AG09309 (cell line): ENCODE measurements around the gene IL19.
A peak's percentile ranks its signal among the peaks of the same experiment; 100 is the strongest.
"Not testable (repeated sequence)": the region's sequence is repeated elsewhere in the genome, so short reads cannot be mapped to it uniquely, and the experiment has no call there.

Source experiments
- DNase-seq: peaks from one replicate; pipeline ENCODE4 v3.0.0-alpha.2; 2010; ENCODE audit warnings: low read depth
- H3K4me3 ChIP-seq: 2 replicates; pipeline ENCODE4 v1.5.1; 2011; ENCODE audit warnings: mild to moderate bottlenecking, low read depth, low read length, moderate library complexity; ENCODE audit not compliant: control insufficient read depth
- CTCF ChIP-seq: IDR thresholded peaks from 2 replicates; pipeline ENCODE4 v1.5.1; 2011; ENCODE audit warnings: mild to moderate bottlenecking, low read depth, low read length, inconsistent platforms; ENCODE audit not compliant: insufficient read depth, control insufficient read depth; ENCODE audit errors: missing control alignments

IL19 gene

DNA sequence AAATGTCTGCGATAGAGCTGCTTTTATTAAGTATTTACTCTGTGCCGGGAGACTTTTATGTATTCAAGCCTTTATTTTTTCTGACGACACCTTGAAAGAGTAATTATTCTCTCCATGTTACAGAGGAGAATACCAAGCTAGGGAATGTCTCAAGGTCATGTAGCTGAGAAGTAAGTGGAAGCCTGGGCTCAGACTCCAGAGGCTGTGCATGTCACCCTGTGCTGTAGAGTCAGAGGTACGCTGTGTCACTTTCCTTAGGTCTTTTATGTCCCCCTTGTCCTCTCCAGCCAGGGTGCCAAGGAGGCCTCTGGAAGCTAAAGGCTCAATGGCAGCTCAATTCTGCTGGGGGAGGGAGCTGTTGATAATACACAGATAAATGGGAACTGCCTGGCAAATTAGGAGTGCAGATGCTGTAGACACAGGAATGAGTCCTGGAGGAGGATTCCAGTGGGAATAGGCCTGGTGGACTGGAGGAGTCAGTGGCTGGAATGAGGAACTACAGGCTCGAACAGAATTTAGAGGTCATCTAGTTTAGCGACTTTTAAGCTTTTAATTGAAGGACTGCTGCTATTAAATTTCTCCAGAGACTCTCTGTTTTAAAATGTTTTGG is 9.3 kb upstream of the IL19 start:
- H3K4me3 ChIP-seq, result no peak overlapping the region
- no peak for DNase-seq
- peak; percentile 30 for TF ChIP-seq CTCF

DNA sequence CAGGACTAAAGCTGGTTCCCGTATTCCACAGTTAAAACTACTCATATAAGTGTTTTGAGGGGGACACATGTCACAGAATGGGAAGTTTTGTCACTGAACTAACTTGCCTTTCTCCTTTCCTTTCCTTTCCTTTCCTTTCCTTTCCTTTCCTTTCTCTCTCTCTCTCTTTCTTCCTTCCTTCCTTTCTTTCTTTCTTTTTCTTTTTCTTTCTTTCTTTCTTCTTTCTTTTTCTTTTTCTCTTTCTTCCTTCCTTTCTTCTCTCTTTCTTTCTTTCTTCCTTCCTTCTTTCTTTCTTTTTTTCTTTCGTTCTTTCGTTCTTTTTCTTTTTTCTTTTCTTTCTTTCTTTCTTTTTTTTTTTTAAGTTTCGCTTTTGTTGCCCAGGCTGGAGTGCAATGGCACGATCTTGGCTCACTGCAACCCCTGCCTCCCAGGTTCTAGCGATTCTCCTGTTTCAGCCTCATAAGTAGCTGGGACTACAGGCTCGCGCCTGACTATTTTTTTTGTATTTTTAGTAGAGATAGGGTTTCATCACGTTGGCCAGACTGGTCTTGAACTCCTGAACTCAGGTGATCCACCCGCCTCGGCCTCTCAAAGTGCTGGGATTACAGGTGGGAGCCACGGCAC is 7.7 kb upstream of the IL19 start:
- not testable (repeated sequence) for DNase-seq, H3K4me3 ChIP-seq

GRCh38 chr1:206765771-206766170 is 4.8 kb upstream of the IL19 start:
- not testable (repeated sequence) for DNase-seq, H3K4me3 ChIP-seq

DNA sequence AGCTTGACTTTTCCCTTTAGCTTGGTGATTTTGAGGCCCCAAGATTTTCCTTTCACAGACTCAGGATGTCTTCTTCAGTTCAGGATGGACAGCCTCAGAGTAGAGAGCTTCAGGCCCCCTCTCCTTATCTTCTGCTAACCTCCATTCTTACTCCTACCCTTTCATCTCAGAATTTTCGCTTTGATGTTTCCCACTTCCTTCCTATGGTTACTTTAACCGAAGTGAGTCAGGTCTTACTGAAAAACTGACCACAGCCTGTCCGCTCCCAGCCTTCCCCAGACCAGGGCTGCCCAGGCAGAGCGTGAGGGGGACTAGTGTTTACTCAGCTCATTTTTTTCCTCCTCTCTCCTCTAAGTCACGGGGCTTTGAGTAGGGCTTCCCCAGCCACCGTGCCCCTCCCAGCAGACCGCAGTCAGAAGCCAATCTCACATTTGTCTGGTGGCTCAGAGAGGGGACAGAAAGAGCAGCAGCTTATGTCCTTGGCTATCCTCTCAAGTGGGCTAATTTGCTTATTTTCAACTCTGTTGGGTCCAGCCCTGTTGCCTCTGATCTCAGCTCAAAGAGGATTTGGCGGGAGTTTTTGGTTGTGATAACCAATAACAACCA is 4.2 kb upstream of the IL19 start:
- no peak overlapping the region for H3K4me3 ChIP-seq
- DNase-seq, result peak; percentile 54
- TF ChIP-seq CTCF, result no peak

DNA sequence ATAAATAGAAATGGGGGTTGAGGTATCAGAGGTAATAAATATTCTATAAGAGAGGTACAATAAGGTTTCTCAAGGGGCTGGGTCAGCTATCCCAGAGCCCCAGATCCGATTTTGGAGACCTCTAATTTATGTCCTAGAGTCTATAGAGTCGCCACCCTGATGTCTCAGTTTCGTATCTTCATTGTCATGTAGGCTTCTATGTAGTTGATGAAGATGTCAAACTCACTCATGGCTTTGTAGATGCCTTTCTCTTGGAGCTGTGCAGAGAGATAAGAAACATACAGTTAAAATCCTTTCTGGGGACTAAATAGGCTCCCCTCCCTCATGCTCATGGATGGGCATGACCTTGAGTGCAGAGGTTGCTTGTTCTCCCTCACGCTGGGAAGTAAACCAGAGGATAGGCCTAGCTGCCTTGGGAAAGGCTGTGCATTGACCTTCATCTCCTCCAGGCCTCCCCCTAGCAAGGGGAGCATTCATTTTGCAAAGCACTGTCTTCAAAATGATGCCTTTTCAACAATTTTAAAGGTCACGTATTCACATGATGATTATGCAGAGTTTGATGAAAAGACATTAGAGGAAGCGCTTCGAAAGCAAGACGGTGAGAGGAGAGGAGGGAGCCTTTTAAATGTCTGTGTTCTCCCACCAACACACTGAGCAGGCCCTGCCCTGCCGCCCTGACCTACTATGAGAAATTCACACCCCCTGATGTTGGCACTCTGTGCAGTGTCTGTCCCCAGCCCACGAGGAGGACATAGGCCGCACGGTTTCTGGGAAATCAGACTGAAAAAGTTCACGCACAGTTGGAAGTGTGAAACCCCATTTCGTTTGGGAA is 1.9 kb upstream of the IL19 start:
- no peak overlapping the region for H3K4me3 ChIP-seq
- no peak for DNase-seq
- TF ChIP-seq CTCF, result no peak

DNA sequence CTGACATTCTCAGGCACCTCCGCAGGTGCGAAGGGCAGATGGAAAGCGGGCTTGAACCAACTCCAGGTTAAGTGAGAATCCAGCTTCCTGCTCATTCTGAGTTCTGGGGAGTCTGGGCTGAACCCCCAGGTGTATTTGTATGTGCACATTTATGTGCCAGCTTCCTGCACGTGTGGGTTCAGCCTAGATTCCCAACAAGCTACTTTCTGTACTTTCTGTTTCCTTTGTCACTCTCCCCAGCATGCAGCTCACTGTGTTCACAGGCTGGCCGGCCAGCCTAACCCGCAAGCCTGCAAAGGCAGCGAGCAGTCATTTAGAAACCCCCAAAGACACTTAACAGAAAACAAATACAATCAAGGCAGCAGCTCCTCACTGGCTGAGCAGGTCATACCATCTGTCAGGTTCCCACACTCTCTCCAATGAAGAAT is 1.3 kb upstream of the IL19 start:
- no peak overlapping the region for H3K4me3 ChIP-seq
- no peak for TF ChIP-seq CTCF
- no peak for DNase-seq

GRCh38 chr1:206771338-206771692 is 742 bp downstream of the IL19 start:
- no peak for TF ChIP-seq CTCF
- no peak for DNase-seq
- H3K4me3 ChIP-seq, result no peak overlapping the region
